ENCODE data around the gene ACTR1B.
"Not testable (repeated sequence)": the region's sequence is repeated elsewhere in the genome, so short reads cannot be mapped to it uniquely, and the experiment has no call there.

The ACTR1B gene

DNA sequence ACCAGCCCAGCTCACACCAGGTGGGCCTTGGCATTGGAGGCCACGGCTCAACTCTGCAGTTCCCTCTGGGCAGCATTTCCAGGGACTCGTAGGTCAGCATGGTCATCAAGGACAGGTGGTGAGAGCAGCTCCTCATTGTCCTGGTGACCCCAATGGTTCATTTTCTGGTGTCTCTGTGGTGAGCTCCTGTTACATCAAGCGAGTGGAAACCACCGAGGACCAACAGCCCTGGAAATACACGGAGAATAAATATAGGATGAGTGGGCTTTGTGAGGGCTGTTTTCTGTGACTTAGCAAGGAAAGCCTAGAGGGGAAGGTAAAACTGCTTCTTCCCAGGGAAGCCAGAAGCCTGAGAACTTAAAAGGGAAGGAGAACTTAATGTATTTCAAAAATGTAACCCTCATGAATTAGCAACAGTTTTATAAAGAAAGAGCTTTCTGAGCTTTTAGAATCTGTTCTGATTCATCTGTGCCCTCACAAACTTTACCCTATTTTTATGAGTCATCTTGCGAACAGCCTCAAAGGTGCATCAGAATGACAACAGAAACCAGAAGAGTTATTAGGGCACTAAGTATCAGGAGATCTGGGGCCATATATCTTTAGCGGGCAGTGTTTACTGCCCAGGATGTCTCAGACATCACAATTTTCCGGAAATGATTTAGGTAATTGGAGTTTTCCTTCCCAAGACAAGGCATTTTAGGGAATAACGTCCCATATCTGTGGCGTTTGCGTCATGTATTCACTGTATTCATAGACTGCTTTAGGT, 24.4 kb upstream of the ACTR1B start:
- no peak for DNase-seq

DNA sequence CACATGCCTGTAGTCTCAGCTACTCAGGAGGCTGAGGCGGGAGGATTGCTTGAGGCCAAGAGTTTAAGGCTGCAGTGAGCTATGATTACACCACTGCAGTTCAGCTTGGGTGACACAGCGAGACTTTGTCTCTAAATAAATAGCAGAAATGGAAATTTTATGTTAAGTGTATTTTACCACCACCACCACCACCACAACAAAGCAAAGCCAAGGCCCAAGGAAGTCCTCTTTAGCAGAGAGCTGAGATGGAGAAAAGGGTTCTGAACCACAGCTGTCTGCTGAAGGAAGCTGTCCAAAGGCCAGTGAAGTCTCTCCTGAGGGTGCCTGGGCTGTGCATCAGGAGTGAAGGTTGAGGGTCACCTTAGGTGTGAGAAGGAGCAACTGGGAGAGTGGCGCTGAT, 23.4 kb upstream of the ACTR1B start:
- DNase-seq = not testable (repeated sequence)

GRCh38 chr2:97678298-97678697, 14.5 kb upstream of the ACTR1B start:
- peak; percentile 17 to 30 for DNase-seq

- no peak for DNase-seq
Observed at GRCh38 chr2:97677480-97677879, 13.6 kb upstream of the ACTR1B start.

- no peak for DNase-seq
Observed at GRCh38 chr2:97676620-97677019, 12.8 kb upstream of the ACTR1B start.

GRCh38 chr2:97675430-97676113, 11.7 kb upstream of the ACTR1B start:
- no peak for DNase-seq

DNA sequence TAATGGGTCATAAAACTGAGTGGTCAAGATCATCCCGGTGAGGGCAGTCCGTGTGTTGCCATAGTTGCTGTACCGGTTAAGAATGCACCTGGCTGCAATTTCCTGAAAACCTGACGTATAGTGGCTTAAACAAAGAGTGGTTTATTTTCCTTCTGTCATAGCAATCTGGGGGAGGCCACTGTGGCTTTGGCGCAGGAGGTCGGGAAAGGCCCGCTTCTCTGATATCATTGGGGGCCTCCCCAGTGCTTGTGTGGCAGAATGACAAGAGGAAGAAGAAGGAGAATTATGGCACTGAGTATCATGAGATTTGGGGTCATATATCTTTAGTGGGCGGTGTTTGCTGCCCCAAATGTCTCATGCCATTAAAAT, 10.1 kb upstream of the ACTR1B start:
- no peak for DNase-seq

DNA sequence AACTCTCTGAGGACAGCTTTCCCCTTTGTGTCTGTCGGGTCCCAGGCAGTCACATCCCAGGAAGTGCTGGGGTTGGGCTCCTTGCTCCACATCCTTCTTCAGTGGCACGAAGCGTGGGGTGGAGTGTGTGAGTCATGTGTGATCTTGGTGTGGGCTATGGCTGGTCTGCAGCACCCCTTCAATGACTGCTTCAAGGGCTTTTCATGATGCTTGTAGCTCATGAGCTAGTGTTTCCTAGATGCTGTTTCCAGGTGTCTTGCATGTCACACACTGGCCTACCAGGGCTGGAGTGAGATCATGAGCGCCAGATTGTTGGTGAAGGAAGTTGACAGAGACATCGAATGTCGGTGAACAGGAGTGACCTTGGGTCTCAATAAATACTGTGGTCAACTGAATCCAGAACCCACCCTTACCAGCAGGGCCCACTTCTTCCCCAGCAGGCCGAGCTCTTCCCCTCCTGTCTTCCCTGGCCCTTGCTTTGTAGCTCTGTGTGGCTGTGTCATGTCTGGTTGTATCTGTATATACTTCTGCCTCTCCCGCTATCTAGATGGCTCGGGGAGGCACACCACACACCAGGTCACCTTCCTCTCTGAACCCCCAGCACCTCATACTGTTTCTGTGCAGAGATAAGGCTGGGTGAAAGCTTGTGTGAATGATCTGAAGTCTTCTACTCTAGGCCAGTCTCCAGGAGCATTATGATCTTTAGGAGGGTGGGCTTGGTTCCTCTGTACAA, 9.5 kb upstream of the ACTR1B start:
- DNase-seq = no peak

DNA sequence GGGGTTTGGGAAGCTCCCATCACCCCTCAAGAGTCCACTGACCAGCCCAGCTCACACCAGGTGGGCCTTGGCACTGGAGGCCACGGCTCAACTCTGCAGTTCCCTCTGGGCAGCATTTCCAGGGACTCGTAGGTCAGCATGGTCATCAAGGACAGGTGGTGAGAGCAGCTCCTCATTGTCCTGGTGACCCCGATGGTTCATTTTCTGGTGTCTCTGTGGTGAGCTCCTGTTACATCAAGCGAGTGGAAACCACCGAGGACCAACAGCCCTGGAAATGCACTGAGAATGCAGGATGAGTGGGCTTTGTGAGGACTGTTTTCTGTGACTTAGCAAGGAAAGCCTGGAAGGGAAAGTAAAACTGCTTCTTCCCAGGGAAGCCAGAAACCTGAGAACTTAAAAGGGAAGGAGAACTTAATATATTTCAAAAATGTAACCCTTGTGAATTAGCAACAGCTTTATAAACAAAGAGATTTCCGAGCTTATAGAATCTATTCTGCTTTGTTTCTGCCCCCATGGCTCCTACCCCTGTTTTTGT, 8.8 kb upstream of the ACTR1B start:
- DNase-seq = not testable (repeated sequence)

GRCh38 chr2:97671526-97671925, 7.7 kb upstream of the ACTR1B start:
- DNase-seq = no peak

DNA sequence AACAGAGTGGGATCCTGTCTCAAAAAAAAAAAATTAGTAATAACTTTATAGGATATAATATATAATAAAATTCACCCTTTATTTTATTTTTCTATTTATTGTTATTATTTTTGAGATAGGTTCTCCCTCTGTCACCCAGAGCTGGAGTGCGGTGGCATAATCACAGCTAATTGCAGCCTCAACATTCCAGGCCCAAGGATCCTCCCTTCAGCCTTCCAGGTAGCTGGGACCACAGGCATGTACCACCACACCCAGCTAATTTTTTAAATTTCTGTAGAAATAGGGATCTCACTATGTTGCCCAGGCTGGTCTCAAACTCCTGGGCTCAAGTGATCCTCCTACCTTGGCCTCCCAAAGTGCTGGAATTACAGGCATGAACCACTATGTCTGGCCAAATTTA, 6.6 kb upstream of the ACTR1B start:
- no peak for DNase-seq

GRCh38 chr2:97669448-97669847, 5.6 kb upstream of the ACTR1B start, which contains the start of gene C2orf92:
Gene C2orf92 (plus strand): TSS chr2:97669713. CDS start chr2:97669789, 76 bp downstream.
- DNase-seq = no peak

GRCh38 chr2:97664636-97664970, 759 bp upstream of the ACTR1B start:
- peak; percentile 39 to 78 for DNase-seq

- DNase-seq = no peak
Observed at GRCh38 chr2:97663626-97663961, 250 bp downstream of the ACTR1B start.

DNA sequence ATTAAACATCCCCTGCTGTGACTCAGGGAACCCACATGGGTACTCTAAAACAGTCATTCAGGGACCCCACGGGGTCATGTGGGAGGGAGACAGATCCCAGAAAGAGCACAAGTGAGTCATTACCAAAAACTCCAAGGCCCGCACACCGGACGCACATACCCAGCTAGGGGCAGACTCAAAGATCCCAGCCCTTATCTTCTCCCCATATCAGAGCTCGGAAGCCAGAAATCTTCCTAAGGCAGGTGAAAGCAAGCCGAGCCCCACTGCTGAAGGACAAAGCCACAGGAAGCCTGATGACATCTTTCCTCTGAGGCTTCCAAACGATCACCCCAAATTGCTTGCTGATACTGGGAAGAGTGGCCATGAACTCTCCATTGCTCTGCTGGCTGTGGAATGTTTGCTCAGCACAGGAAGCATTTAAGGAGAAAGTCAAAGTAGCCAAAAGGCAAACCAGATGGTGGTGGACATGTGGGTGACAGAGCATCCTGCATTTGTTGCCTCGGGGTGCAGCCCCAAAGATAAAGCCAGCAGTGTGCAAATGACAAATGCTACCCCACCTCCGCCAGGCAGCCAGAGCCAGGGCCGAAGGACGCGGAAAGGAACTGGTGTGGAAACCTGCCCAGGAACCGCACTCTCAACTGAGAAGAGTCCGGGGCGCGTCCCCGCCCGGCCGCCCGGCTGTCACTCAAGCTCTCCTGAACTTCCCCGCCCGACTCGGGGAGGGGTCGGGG, 784 bp downstream of the ACTR1B start:
- peak; percentile 54 to 70 for DNase-seq

GRCh38 chr2:97662386-97662894, 1.4 kb downstream of the ACTR1B start:
- peak; percentile 24 to 34 for DNase-seq

DNA sequence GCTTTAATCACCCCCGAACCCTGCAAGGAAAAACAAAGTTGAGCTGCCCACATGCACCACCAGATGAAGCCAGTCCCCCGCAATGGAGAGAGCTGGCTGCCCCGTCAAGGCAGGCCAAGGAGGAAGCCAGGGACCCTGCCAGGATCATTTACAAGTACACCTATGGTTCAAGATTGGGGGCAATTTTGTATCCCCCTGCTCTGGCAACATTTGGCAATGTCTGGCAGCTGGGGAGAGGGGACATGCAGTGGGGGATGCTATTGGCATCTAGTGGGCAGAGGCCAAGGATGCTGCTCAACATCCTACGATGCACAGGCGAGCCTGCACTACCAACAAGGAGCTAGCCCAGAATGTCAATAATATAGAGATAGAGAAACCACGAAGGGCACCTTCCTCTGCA, 1.9 kb downstream of the ACTR1B start:
- DNase-seq = no peak

DNA sequence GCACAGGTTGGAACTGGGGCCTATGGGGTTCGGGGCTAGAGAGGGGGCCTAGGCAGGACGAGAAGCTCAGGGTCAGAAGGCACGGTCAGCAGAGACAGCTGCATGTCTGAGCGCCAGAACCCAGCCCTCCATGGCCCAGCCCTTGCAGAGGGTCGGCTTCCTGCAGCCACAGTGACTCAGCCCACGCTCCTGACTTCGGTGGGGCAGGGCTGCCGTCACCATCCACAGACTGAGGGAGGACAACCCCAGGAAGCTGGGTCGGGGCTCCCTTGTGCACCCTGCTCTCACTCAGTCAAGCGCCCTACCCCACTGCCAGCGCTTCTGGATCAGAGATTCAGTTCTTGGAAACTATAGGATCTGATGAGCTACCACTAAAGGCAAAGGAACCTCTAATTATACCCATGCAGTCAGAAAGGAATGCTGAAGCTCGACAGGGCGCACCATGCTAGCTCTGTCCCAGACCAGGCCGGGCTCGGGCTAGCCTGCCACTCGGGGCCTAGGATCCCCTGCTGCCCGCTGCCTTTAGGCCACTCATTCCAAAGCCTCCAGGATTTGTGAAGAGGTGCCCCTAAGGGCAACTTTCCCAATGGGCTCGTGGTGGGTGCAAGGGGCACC, 3.0 kb downstream of the ACTR1B start:
- DNase-seq = no peak

DNA sequence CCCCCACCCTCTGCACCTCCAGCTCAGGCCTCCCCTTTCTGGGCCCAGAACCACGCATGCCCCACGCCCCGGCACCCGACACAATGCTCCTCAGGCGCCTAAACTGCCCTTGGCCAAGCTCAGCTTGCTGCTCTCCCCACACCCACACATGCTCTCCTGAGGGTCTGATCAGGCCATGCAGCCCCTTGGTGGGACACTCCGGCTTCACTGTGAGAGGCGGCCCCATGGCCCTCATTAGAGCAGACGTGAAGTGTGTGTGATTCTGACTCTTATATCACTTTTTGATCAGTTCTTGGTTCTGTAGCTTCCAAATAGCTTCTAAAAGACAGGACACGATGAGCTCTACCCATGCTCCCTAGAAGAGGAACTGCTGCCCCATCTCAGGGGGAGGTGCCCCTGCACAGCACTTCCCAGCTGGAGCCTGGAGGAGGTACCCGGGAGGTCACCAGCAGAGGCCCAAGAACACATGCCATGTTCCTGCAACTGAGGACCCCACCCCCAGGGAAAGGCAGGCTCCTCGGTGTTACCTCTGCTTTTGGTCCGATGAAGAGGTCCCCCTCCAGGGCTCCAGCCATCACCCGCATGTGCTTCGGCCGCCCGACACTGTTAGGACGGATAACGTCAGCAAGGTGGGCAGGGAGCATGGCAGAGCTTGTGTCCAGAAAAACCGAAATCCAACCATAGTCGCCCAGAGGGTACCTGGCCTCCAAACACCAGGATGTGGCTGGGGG, 3.6 kb downstream of the ACTR1B start:
- DNase-seq = no peak

DNA sequence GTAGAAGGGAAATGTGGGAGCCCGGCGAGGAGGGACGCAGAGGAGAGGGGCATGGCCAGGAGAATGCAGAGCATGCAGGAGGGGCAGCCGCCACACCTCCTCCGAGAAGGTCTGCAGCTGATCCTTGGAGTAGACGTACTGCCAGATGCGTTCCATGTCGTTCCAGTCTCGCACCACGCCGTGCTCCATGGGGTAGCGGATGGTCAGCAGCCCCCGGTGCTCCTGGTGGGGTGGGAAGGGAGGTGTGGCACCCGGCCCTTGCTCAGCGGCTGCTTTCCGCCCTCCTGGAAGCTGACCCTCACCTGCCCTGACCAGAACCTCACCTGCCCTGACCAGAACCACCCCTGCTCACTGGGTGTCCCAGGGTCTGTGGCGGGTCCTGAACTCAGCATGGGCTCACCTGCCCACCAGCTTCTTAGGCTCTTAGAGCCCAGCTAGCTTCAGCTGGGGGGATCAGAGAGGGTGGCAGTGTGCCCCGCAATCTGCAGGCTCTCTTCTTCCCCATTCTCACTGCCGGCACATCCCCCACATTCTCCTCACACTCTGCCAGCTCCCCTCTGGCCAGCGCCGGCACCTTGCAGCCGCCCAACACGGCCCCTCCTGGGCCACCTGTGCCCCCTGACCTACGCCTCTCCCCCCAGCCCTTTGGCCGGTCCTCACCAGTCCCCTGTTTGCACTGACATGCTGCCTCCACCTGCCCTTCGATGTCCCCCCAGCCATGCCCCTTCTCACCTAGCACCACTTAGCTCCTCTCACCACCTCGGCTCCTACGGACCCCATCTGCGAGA, 4.4 kb downstream of the ACTR1B start:
- DNase-seq = no peak

GRCh38 chr2:97658691-97659157, 5.1 kb downstream of the ACTR1B start:
- DNase-seq = no peak

Data from AML-193 (cell line).